Measurements from ENCODE around the gene OTUD4. TPM values are rescaled to one million over a fixed set of nuclear protein-coding genes. Genes with fewer than 3 reads are reported as not detected.

Gene OTUD4
- total and polyA plus RNA-seq, 2 donors (not counting 1 experiment from before 2014, with no cell fraction given), result 9.7 to 51.0 TPM

- H3K4me2 ChIP-seq (replicated peaks; ENCODE audit: low read depth, low read length, poor library complexity, severe bottlenecking), result peak within 1 kb of the TSS; percentile 85
- H3K79me2 ChIP-seq (ENCODE audit: control insufficient read depth, insufficient read depth, low read length), result peaks cover 96% of the 10 kb centered on the region
- H3K9ac ChIP-seq (ENCODE audit: low read length), result peak within 1 kb of the TSS; percentile 87
- H3K36me3 ChIP-seq (replicated peaks in 1 of 2; ENCODE audit: control extremely low read depth in 1 of 2, control insufficient read depth in 1 of 2, extremely low read depth in 1 of 2, insufficient read depth in 2 of 2, low read length in 1 of 2), result peaks cover 0 to 16% of the 10 kb centered on the region in 2 experiments
- H3K4me1 Mint-ChIP-seq, result peaks cover 42% of the 10 kb centered on the region
- ChIA-PET POLR2A (interaction anchor here (0.5 to 1.2 kb wide), 4 partner anchors 41 to 838 kb away, joined by 3 read pairs; partner anchors contain the start of gene OTUD4), CTCF (interaction anchor here (0.6 to 1.2 kb wide), 3 partner anchors 20 to 519 kb away, joined by 3 to 4 read pairs (median 3); no protein-coding TSS in a partner anchor)
- H2AFZ ChIP-seq (ENCODE audit: insufficient read depth, low read depth, low read length, poor library complexity, severe bottlenecking), result peak within 1 kb of the TSS; percentile 96
- peak within 1 kb of the TSS; percentile 89 to 90 for H3K27ac ChIP-seq (ENCODE audit: low read length in 2 of 2)
- H3K27me3 Mint-ChIP-seq, result no peaks in the 10 kb centered on the region
- H3K4me1 ChIP-seq (ENCODE audit: control insufficient read depth in 2 of 2, insufficient read depth in 2 of 2, low read length in 2 of 2), result peaks cover 36 to 46% of the 10 kb centered on the region in 2 donors
- TF ChIP-seq EZH2 (IDR thresholded peaks at IDR 0.05; ENCODE audit: borderline replicate concordance, insufficient read depth, low read depth, low read length, poor library complexity, severe bottlenecking), result no peak
- no peak for TF ChIP-seq CTCF (IDR thresholded peaks at IDR 0.05)
- H3K27me3 ChIP-seq (replicated peaks in 1 of 4; ENCODE audit: control extremely low read depth in 1 of 4, control insufficient read depth in 3 of 4, insufficient read depth in 4 of 4, low read length in 3 of 4), result no peaks in the 10 kb centered on the region
- no peaks in the 10 kb centered on the region for H4K20me1 ChIP-seq (ENCODE audit: control insufficient read depth, insufficient read depth, low read length, poor library complexity, severe bottlenecking)
- peaks cover 0 to 7% (median 2%) of the 10 kb centered on the region in 3 donors for H3K9me3 ChIP-seq (ENCODE audit: control extremely low read depth in 1 of 3, control insufficient read depth in 2 of 3, insufficient read depth in 1 of 3, low read length in 2 of 3)
- H3K9me3 Mint-ChIP-seq (ENCODE audit: insufficient read depth), result peaks cover 2% of the 10 kb centered on the region
- ATAC-seq (ENCODE audit: low read depth) (peak; percentile 93), DNase-seq (peak; percentile 97)
- intact Hi-C loops (cut with micrococcal nuclease), result loop anchor here (1.0 to 10.0 kb wide), 4 partner anchors 82 to 1586 kb away; partner anchors contain the start of genes OTUD4 and SMARCA5
- under 1% methylated on average over 67 of the region's 67 CpGs for WGBS (ENCODE audit: insufficient coverage)
- peak within 1 kb of the TSS; percentile 66 to 94 (median 79) for H3K4me3 ChIP-seq (ENCODE audit: control extremely low read depth in 1 of 5, extremely low read depth in 1 of 5, insufficient read depth in 1 of 5, low read depth in 2 of 5, low read length in 4 of 5)
- peak within 1 kb of the TSS; percentile 98 for H3K4me3 Mint-ChIP-seq
- peak within 1 kb of the TSS; percentile 98 for H3K27ac Mint-ChIP-seq
These were observed 82.3 kb downstream of the OTUD4 start, which contains the start of the genes ABCE1 and ANAPC10 for GRCh38 chr4:145097821-145098674. Gene ABCE1 (plus strand): TSS chr4:145098311. CDS start chr4:145104413, 6,102 bp downstream. Gene ANAPC10 (minus strand): TSS chr4:145098196. CDS start chr4:145096099, 2,097 bp downstream.
